Measurements from ENCODE around the gene DAPK2. TPM values are rescaled to one million over a fixed set of nuclear protein-coding genes. Genes with fewer than 3 reads are reported as not detected.

DAPK2 gene
- total and polyA plus RNA-seq, 7 experiments from 2014 or later = 0.46 to 9.3 (median 4.2) TPM; not detected in 3

DNA sequence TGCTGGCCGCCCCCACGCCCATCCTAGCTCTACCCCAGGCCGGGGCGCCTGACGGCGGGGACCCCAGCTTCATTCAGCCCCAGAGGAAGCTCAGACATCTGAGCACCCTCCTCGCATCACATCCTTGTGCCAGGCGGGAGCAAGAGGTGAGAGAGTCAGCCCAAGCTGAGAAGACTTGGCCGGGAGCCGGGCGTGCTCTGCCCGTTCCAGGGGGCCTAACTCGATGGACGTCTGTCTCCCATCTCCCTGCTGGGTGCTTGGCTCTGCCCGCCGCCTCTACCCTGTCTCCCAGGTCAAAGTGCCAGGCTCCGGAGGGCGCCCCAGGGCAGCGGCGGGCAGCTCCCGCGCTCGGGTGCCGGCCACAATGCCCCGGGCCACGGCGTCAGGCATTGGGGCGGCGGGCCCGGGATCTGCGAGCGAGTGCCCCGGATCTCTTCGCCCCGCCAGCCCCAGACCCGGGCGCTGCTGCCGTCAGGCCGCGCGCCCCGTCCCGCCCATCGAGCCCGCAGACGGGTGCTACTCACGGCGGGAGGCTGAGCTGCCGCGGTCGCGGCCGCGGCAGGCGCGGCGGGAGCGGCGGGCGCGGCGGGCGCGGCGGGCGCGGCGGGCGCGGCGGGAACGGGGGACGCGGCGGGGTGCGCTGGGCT is 388 bp downstream of the DAPK2 start:
- Histone ChIP-seq H3K9me3 (ENCODE audit: control insufficient read depth in 2 of 3, low read length in 3 of 3) (no peaks in the 10 kb centered on the region), H3K27ac (ENCODE audit: low read depth, low read length) (no peak overlapping the region), H3K4me1 (ENCODE audit: control insufficient read depth in 2 of 2, insufficient read depth in 2 of 2, low read length in 2 of 2) (peaks cover 0 to 5% of the 10 kb centered on the region in 2 donors), H3K36me3 (ENCODE audit: control insufficient read depth in 2 of 3, insufficient read depth in 3 of 3, low read length in 3 of 3) (no peaks in the 10 kb centered on the region), H3K4me3 (ENCODE audit: low read length) (no peak overlapping the region), H3K27me3 (ENCODE audit: control insufficient read depth in 2 of 2, insufficient read depth in 2 of 2, low read length in 2 of 2) (no peaks in the 10 kb centered on the region)
- Mint-ChIP-seq H3K4me1 (peaks cover 5 to 25% (median 5%) of the 10 kb centered on the region in 7 donors), H3K9me3 (no peaks in the 10 kb centered on the region), H3K27ac (no peak overlapping the region), H3K36me3 (no peaks in the 10 kb centered on the region), H3K27me3 (peaks cover 4 to 41% (median 13%) of the 10 kb centered on the region in 5 donors), H3K4me3 (peak overlapping the region; percentile 12 to 78 (median 70))
- ATAC-seq (peak; percentile 48), DNase-seq (peak in 2 of 9 donors; percentile 10 to 22)
- ChIA-PET CTCF (interaction anchor here (1.0 to 5.8 kb wide), 8 partner anchors 11 to 434 kb away, joined by 3 to 51 read pairs (median 4); no protein-coding TSS in a partner anchor), POLR2A (no interaction called here)
- intact Hi-C loops (cut with micrococcal nuclease) = loop anchor here (1.0 to 5.0 kb wide), 9 partner anchors 36 to 435 kb away; partner anchors contain the start of gene HERC1 (in 1 of the 2)

DNA sequence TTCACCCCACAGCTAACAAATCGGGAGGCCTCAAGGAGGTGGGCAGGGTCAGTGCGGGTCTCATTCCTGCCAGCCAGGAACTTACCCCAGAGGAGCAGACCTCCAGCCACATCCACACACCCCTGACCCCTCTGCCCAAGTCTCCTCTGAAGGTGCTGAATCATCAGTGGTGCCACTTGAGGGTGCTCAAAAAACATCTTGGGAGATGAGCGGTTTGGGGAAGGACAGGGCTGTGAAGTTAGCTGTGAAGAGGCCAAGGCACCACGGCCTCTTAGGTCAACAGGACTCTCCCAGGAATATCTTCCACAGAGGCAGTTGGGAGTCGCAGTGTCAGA is 1.2 kb downstream of the DAPK2 start:
- ChIA-PET POLR2A (no interaction called here), CTCF (interaction anchor here (0.7 to 5.8 kb wide), 2 partner anchors 99 to 292 kb away, joined by 3 to 51 read pairs; no protein-coding TSS in a partner anchor)
- peaks cover 4 to 42% (median 13%) of the 10 kb centered on the region in 5 donors for H3K27me3 Mint-ChIP-seq
- Histone ChIP-seq H3K4me3 (ENCODE audit: low read length) (no peak overlapping the region), H3K9me3 (ENCODE audit: control insufficient read depth in 2 of 3, low read length in 3 of 3) (no peaks in the 10 kb centered on the region), H3K4me1 (ENCODE audit: control insufficient read depth in 2 of 2, insufficient read depth in 2 of 2, low read length in 2 of 2) (peaks cover 0 to 5% of the 10 kb centered on the region in 2 donors), H3K36me3 (ENCODE audit: control insufficient read depth in 2 of 3, insufficient read depth in 3 of 3, low read length in 3 of 3) (no peaks in the 10 kb centered on the region), H3K27me3 (ENCODE audit: control insufficient read depth in 2 of 2, insufficient read depth in 2 of 2, low read length in 2 of 2) (no peaks in the 10 kb centered on the region), H3K27ac (ENCODE audit: low read depth, low read length) (no peak overlapping the region)
- H3K9me3 Mint-ChIP-seq = no peaks in the 10 kb centered on the region
- intact Hi-C loops (cut with micrococcal nuclease) = loop anchor here in 1 of 2 donors (5.0 kb wide), 3 partner anchors 153 to 293 kb away; partner anchors contain the start of gene HERC1
- ATAC-seq (no peak), DNase-seq (no peak)
- peaks cover 0 to 20% (median 5%) of the 10 kb centered on the region in 7 donors for H3K4me1 Mint-ChIP-seq
- no peaks in the 10 kb centered on the region for H3K36me3 Mint-ChIP-seq
- H3K4me3 Mint-ChIP-seq = peak overlapping the region in 9 of 10 donors; percentile 4 to 76 (median 59)
- peak overlapping the region in 1 of 9 donors; percentile 43 for H3K27ac Mint-ChIP-seq

DNA sequence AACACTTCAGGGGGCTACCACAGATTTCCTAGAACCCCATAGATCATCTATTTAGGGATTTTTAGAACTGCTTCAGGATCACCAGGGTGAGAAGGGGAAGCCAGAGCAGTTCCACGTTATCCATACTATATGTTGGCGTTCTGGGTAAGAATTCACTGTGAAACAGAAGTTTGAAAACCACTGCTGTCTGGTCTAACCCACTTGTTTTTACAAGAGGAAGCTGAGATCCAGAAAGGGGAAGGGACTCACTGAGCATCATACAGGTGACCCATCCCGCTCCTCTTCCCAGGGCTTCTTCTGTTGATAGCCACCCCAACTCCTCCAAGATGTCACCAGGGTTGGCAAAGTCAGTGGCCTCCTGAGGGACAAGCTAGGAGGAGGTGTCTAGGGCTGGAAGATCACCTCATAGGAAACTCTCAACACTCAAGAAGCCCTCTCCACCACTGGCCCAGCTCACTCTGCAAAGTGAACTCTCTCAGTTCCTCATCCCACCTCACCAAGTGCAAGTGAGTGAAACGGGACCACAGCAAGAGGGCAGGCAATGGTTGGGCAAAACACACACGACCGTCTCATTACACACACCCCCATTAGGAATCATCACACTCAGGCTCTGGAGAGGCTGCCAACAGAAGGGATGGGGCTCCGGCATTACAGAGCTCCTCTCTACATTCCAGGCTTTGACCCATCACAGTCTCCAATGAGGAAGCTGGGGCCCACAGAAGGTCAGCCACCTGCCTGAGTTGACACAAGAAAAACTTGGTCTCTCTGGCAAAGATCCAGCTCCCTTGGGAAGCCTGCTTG is 1.8 kb downstream of the DAPK2 start:
- POLR2A ChIA-PET = no interaction called here
- intact Hi-C loops (cut with micrococcal nuclease) = loop anchor here in 1 of 2 donors (5.0 kb wide), 3 partner anchors 152 to 292 kb away; partner anchors contain the start of gene HERC1

DNA sequence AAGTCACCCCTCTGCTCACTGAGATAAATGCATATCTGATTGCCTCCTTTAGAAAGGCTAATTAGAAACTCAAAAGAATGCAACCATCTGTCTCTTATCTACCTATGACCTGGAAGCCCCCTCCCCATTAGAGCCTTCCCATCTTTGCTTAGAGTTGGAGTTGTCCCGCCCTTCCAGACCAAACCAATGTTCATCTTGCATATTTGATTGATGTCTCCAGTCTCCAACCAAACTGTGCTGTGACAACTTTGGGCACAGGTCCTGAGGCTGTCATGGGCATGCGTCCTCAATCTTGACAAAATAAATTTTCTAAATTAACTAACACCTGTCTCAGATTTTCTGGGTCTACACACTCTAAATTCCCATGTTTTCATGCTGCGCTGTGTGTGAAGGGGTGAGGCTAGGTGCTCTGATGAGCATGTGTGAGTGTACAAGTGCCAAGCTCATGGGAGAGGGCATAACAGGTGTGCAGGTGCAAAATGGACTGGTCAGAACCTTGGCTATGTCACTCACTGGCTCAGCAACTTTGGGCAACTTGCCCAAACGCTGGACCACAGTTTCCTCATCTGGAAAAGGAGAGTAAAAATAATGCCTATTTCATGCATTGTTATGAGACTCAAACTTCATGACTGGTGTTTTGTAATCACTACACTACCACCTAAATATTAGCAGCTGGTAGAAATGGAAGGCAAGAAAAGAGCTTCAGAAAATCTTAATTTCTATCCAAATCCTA is 7.2 kb downstream of the DAPK2 start:
- DNase-seq (no peak), ATAC-seq (no peak)
- intact Hi-C loops (cut with micrococcal nuclease) = no loop called here
- H3K4me1 ChIP-seq (ENCODE audit: control insufficient read depth in 2 of 2, insufficient read depth in 2 of 2, low read length in 2 of 2) = no peaks in the 10 kb centered on the region
- no peak overlapping the region for H3K4me3 ChIP-seq (ENCODE audit: low read length)
- no peaks in the 10 kb centered on the region for H3K36me3 ChIP-seq (ENCODE audit: control insufficient read depth in 2 of 3, insufficient read depth in 3 of 3, low read length in 3 of 3)
- no peaks in the 10 kb centered on the region for H3K9me3 Mint-ChIP-seq
- H3K36me3 Mint-ChIP-seq = no peaks in the 10 kb centered on the region
- H3K4me3 Mint-ChIP-seq = no peak overlapping the region
- no peaks in the 10 kb centered on the region for H3K27me3 ChIP-seq (ENCODE audit: control insufficient read depth in 2 of 2, insufficient read depth in 2 of 2, low read length in 2 of 2)
- ChIA-PET POLR2A (no interaction called here), CTCF (interaction anchor here (1.8 kb wide), 1 partner anchor 287 kb away, joined by 6 read pairs; no protein-coding TSS in a partner anchor)
- no peak overlapping the region for H3K27ac ChIP-seq (ENCODE audit: low read depth, low read length)
- H3K4me1 Mint-ChIP-seq = peaks cover 0 to 5% (median 0%) of the 10 kb centered on the region in 7 donors
- peaks cover 0 to 16% (median 0%) of the 10 kb centered on the region in 5 donors for H3K27me3 Mint-ChIP-seq
- peak overlapping the region in 1 of 9 donors; percentile 40 for H3K27ac Mint-ChIP-seq
- no peaks in the 10 kb centered on the region for H3K9me3 ChIP-seq (ENCODE audit: control insufficient read depth in 2 of 3, low read length in 3 of 3)

More for the DNA sequence above, 1.8 kb downstream of the DAPK2 start:
- Histone ChIP-seq H3K27ac (ENCODE audit: low read depth, low read length) (no peak overlapping the region), H3K27me3 (ENCODE audit: control insufficient read depth in 2 of 2, insufficient read depth in 2 of 2, low read length in 2 of 2) (no peaks in the 10 kb centered on the region), H3K4me1 (ENCODE audit: control insufficient read depth in 2 of 2, insufficient read depth in 2 of 2, low read length in 2 of 2) (peaks cover 0 to 5% of the 10 kb centered on the region in 2 donors), H3K9me3 (ENCODE audit: control insufficient read depth in 2 of 3, low read length in 3 of 3) (no peaks in the 10 kb centered on the region), H3K4me3 (ENCODE audit: low read length) (no peak overlapping the region), H3K36me3 (ENCODE audit: control insufficient read depth in 2 of 3, insufficient read depth in 3 of 3, low read length in 3 of 3) (no peaks in the 10 kb centered on the region)
- H3K4me1 Mint-ChIP-seq = peaks cover 0 to 16% (median 5%) of the 10 kb centered on the region in 7 donors
- H3K27me3 Mint-ChIP-seq = peaks cover 4 to 44% (median 13%) of the 10 kb centered on the region in 5 donors
- peak overlapping the region in 1 of 9 donors; percentile 43 for H3K27ac Mint-ChIP-seq
- CTCF ChIA-PET = interaction anchor here (0.7 to 5.8 kb wide), 2 partner anchors 98 to 291 kb away, joined by 3 to 51 read pairs; no protein-coding TSS in a partner anchor
- no peak for ATAC-seq
- peak overlapping the region in 9 of 10 donors; percentile 4 to 76 (median 34) for H3K4me3 Mint-ChIP-seq
- H3K9me3 Mint-ChIP-seq = no peaks in the 10 kb centered on the region
- H3K36me3 Mint-ChIP-seq = no peaks in the 10 kb centered on the region
- DNase-seq = no peak

DNA sequence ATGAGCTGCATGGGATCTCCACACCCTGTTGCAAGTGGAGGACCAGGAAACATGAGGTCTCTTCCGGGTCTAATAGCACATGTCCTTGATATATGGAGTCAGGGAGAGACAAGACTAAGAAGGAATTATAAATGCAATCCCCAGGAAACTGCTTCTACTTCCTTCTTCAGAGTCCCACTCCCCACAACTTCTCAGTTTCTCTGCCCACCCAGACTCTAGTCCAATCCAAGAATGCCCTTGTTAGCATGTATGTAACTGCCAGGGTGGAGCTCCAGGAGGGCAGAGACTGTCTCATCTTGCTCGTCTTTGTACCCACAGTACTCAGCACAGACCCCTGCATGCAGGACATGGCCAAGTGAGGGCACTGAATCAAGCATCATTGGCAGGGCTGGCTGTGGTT is 8.3 kb downstream of the DAPK2 start:
- intact Hi-C loops (cut with micrococcal nuclease) = no loop called here
- Histone ChIP-seq H3K9me3 (ENCODE audit: control insufficient read depth in 2 of 3, low read length in 3 of 3) (no peaks in the 10 kb centered on the region), H3K4me3 (ENCODE audit: low read length) (no peak overlapping the region), H3K27ac (ENCODE audit: low read depth, low read length) (no peak overlapping the region), H3K27me3 (ENCODE audit: control insufficient read depth in 2 of 2, insufficient read depth in 2 of 2, low read length in 2 of 2) (no peaks in the 10 kb centered on the region), H3K4me1 (ENCODE audit: control insufficient read depth in 2 of 2, insufficient read depth in 2 of 2, low read length in 2 of 2) (no peaks in the 10 kb centered on the region), H3K36me3 (ENCODE audit: control insufficient read depth in 2 of 3, insufficient read depth in 3 of 3, low read length in 3 of 3) (no peaks in the 10 kb centered on the region)
- DNase-seq = no peak
- Mint-ChIP-seq H3K27ac (no peak overlapping the region), H3K4me3 (no peak overlapping the region), H3K4me1 (peaks cover 0 to 5% (median 0%) of the 10 kb centered on the region in 7 donors), H3K27me3 (peaks cover 0 to 7% (median 0%) of the 10 kb centered on the region in 5 donors), H3K36me3 (no peaks in the 10 kb centered on the region), H3K9me3 (no peaks in the 10 kb centered on the region)
- no peak for ATAC-seq
- ChIA-PET POLR2A (no interaction called here), CTCF (no interaction called here)

DNA sequence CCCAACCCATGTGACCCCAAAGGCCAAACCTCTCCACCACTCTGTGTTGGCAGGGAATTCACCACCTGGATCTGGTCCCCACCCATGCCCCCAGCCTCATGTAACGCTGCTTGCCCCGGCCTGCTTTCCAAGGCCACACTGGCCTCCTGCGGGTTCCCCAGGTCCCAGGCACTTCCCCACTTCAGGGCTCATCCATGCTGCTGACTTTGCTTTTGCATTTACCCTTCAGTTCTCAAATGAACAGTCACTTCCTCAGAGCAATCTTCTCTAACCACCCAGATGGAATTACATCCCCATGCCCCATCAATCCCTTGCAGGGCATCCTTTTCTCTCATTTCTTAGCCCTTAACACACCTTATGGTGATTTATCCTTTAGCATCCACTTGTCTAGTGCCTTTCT is 9.2 kb downstream of the DAPK2 start:
- Histone ChIP-seq H3K36me3 (ENCODE audit: control insufficient read depth in 2 of 3, insufficient read depth in 3 of 3, low read length in 3 of 3) (no peaks in the 10 kb centered on the region), H3K4me1 (ENCODE audit: control insufficient read depth in 2 of 2, insufficient read depth in 2 of 2, low read length in 2 of 2) (no peaks in the 10 kb centered on the region), H3K27ac (ENCODE audit: low read depth, low read length) (no peak overlapping the region), H3K27me3 (ENCODE audit: control insufficient read depth in 2 of 2, insufficient read depth in 2 of 2, low read length in 2 of 2) (no peaks in the 10 kb centered on the region), H3K4me3 (ENCODE audit: low read length) (no peak overlapping the region), H3K9me3 (ENCODE audit: control insufficient read depth in 2 of 3, low read length in 3 of 3) (no peaks in the 10 kb centered on the region)
- intact Hi-C loops (cut with micrococcal nuclease) = no loop called here
- Mint-ChIP-seq H3K27ac (no peak overlapping the region), H3K27me3 (peaks cover 0 to 3% (median 0%) of the 10 kb centered on the region in 5 donors), H3K9me3 (no peaks in the 10 kb centered on the region), H3K4me1 (peaks cover 0 to 8% (median 4%) of the 10 kb centered on the region in 7 donors), H3K36me3 (peaks cover 0 to under 1% (median 0%) of the 10 kb centered on the region in 5 donors), H3K4me3 (no peak overlapping the region)
- ATAC-seq (no peak), DNase-seq (no peak)
- ChIA-PET CTCF (no interaction called here), POLR2A (no interaction called here)

Data from naive thymus-derived CD4-positive, alpha-beta T cell (primary cell).